K562 (cell line): ENCODE results near the gene TNIK. TPM values are rescaled to one million over a fixed set of nuclear protein-coding genes. Genes with fewer than 3 reads are reported as not detected.
A peak's percentile ranks its signal among the peaks of the same experiment; 100 is the strongest.

Experiments
- CSDE1 ChIP-seq, 2 experiments: fragments of 450-650 bp; IDR thresholded peaks; 2 replicates each; pipeline ENCODE4 v1.6.1; 2016; ENCODE audit warnings: mild to moderate bottlenecking in 1 of 2
- CTCF ChIP-seq, 3 experiments: IDR thresholded peaks in 2 of 3; conservative IDR thresholded peaks in 1 of 3; 2 replicates each; pipeline ENCODE4 v1.5.1; 2011 to 2012; ENCODE audit warnings: low read length in 3 of 3, mild to moderate bottlenecking in 3 of 3, control low read depth in 2 of 3, improper control_type of control experiment in 1 of 3, inconsistent platforms in 1 of 3, low read depth in 1 of 3, mixed read lengths in 1 of 3, moderate library complexity in 1 of 3; ENCODE audit not compliant: insufficient read depth in 2 of 3
- FOXK2 ChIP-seq, 2 experiments: fragments of 450-650 bp; IDR thresholded peaks in 1 of 2; conservative IDR thresholded peaks in 1 of 2; 2 replicates each; pipeline ENCODE4 v1.6.1; 2016; ENCODE audit warnings: low read depth in 2 of 2, mild to moderate bottlenecking in 1 of 2
- HMG20A ChIP-seq: fragments of 450-650 bp; formaldehyde crosslinking; conservative IDR thresholded peaks from 2 replicates; pipeline ENCODE4 v1.4.0; 2020; ENCODE audit warnings: mild to moderate bottlenecking, mixed read lengths
- JUND ChIP-seq, 2 experiments: IDR thresholded peaks; 2 replicates in 1 of 2; 3 replicates in 1 of 2; pipeline ENCODE4 v1.6.1; 2011; ENCODE audit warnings: borderline replicate concordance in 2 of 2, low read depth in 2 of 2, low read length in 2 of 2, improper control_type of control experiment in 1 of 2, missing biosample characterization in 1 of 2, missing genetic modification characterization in 1 of 2, missing genetic modification reagents in 1 of 2
- KAT8 ChIP-seq: fragments of 450-650 bp; IDR thresholded peaks from 2 replicates; pipeline ENCODE4 v1.6.1; 2016; ENCODE audit warnings: low read depth, mild to moderate bottlenecking
- RAD21 ChIP-seq, 2 experiments: fragments of 250-450 bp in 1 of 2; fragments of 450-650 bp in 1 of 2; sonication (Bioruptor Pico) in 1 of 2; formaldehyde crosslinking in 1 of 2; IDR thresholded peaks in 1 of 2; conservative IDR thresholded peaks in 1 of 2; 2 replicates each; pipeline versions ENCODE4 v1.4.0 to v1.8.0; 2020 to 2022; ENCODE audit warnings: mild to moderate bottlenecking in 2 of 2, moderate library complexity in 1 of 2
- RBM17 ChIP-seq: fragments of 200-400 bp; formaldehyde crosslinking; IDR thresholded peaks from 2 replicates; pipeline ENCODE4 v1.6.1; 2017; ENCODE audit warnings: low read depth, mild to moderate bottlenecking, low read length, borderline replicate concordance
- RBM34 ChIP-seq: fragments of 200-400 bp; formaldehyde crosslinking; IDR thresholded peaks from 2 replicates; pipeline ENCODE4 v1.6.1; 2018; ENCODE audit warnings: low read length, borderline replicate concordance; ENCODE audit not compliant: insufficient read depth
- REST ChIP-seq, 2 experiments: fragments of 450-650 bp; formaldehyde crosslinking in 1 of 2; IDR thresholded peaks; 2 replicates each; pipeline versions ENCODE4 v1.4.0 to v1.6.1; 2014 to 2020; ENCODE audit warnings: mild to moderate bottlenecking in 2 of 2, borderline replicate concordance in 1 of 2, low read depth in 1 of 2
- SMC3 ChIP-seq: conservative IDR thresholded peaks from 2 replicates; pipeline ENCODE4 v1.6.1; 2011; ENCODE audit warnings: low read depth, low read length, improper control_type of control experiment; ENCODE audit not compliant: insufficient read depth
- TCF7 ChIP-seq: sonication (generic); IDR thresholded peaks from 2 replicates; pipeline ENCODE4 v1.6.1; 2016; ENCODE audit warnings: antibody characterized with exemption, borderline replicate concordance
- TEAD2 ChIP-seq: fragments of 450-650 bp; IDR thresholded peaks from 2 replicates; pipeline ENCODE4 v1.6.1; 2016; ENCODE audit warnings: missing genetic modification characterization, control low read depth, missing compliant biosample characterization
- TEAD4 ChIP-seq, 2 experiments: sonication (generic) in 1 of 2; formaldehyde crosslinking in 1 of 2; IDR thresholded peaks; 2 replicates each; pipeline versions ENCODE4 v1.6.1 to v1.8.0; 2012 to 2022; ENCODE audit warnings: borderline replicate concordance in 1 of 2, inconsistent platforms in 1 of 2, low read length in 1 of 2, mild to moderate bottlenecking in 1 of 2, missing genetic modification reagents in 1 of 2
- ZNF778 ChIP-seq: fragments of 450-650 bp; formaldehyde crosslinking; IDR thresholded peaks from 2 replicates; pipeline ENCODE4 v1.4.0; 2020; ENCODE audit warnings: mild to moderate bottlenecking, moderate library complexity
- ZSCAN32 ChIP-seq: fragments of 450-650 bp; formaldehyde crosslinking; IDR thresholded peaks from 2 replicates; pipeline ENCODE4 v1.4.0; 2020; ENCODE audit warnings: mild to moderate bottlenecking, moderate library complexity
- polyA plus RNA-seq, 8 experiments: library from polyadenylated mRNA; depleted of rRNA in 4 of 8; stranded (reverse) in 5 of 8; unstranded in 3 of 8; fragments of >200 nt; fragmentation: Nextera tagmentation in 2 of 8; fragmentation: Illumina TruSeq in 1 of 8; extraction: Ambion mirVana in 2 of 8; extraction: Trizol in 1 of 8; gene quantifications; 2 replicates each; pipeline versions ENCODE4 v1.2.1 to v1.2.3, GENCODE V29; 2011 to 2014; ENCODE audit warnings: inconsistent platforms in 1 of 8, missing spikeins in 1 of 8
- total RNA-seq, 7 experiments: library from RNA; depleted of rRNA in 6 of 7; stranded (reverse); fragments of >200 nt in 6 of 7; fragmentation: Illumina TruSeq in 2 of 7; extraction: Trizol in 2 of 7; gene quantifications; 2 replicates each; pipeline versions ENCODE4 v1.2.1 to v1.2.3, GENCODE V29; 2011 to 2021; ENCODE audit warnings: low replicate concordance in 1 of 7

Gene TNIK
- total and polyA plus RNA-seq, 9 of the 15 experiments (the other 6 are each of a cell fraction or from before 2014, with no cell fraction given), result 6.6 to 39.0 (median 24.7) TPM

- TF ChIP-seq JUND (IDR thresholded peaks at IDR 0.05; ENCODE audit: borderline replicate concordance, low read depth, low read length) (peak; percentile 25; the same call in 1 of the 2 replicates), JUND (tag; IDR thresholded peaks at IDR 0.05; ENCODE audit: borderline replicate concordance, low read depth, low read length) (peak; percentile 16; the same call in 1 of the 3 replicates), ZNF778 (CRISPR knock-in tag) (no peak), CSDE1 (IDR thresholded peaks at IDR 0.05) (no peak), RAD21 (CRISPR knock-in tag; conservative IDR thresholded peaks at IDR 0.05 in 1 of 2, IDR thresholded peaks at IDR 0.05 in 1 of 2) (peak; percentile 67 to 81), TEAD4 (IDR thresholded peaks at IDR 0.05; ENCODE audit: low read length) (peak; percentile 23; the same call in 1 of the 2 replicates), TEAD4 (CRISPR knock-in tag; IDR thresholded peaks at IDR 0.05; ENCODE audit: borderline replicate concordance) (no peak), SMC3 (peak; percentile 62; the same call in 1 of the 2 replicates), HMG20A (no peak), CTCF (IDR thresholded peaks at IDR 0.05 in 2 of 3, conservative IDR thresholded peaks at IDR 0.05 in 1 of 3; ENCODE audit: insufficient read depth in 2 of 3, low read depth in 1 of 3, low read length in 3 of 3) (peak; percentile 67 to 71 (median 70)), RBM34 (no peak), KAT8 (no peak), TCF7 (no peak), ZSCAN32 (no peak), TEAD2 (tag) (peak; percentile 10; the same call in 1 of the 2 replicates), FOXK2 (conservative IDR thresholded peaks at IDR 0.05 in 1 of 2, IDR thresholded peaks at IDR 0.05 in 1 of 2; ENCODE audit: low read depth in 2 of 2) (no peak), REST (IDR thresholded peaks at IDR 0.05; ENCODE audit: borderline replicate concordance) (peak; percentile 63; the same call in 1 of the 2 replicates), REST (CRISPR knock-in tag; IDR thresholded peaks at IDR 0.05; ENCODE audit: low read depth) (no peak), RBM17 (no peak)
Observed at GRCh38 chr3:171187706-171188290, 272.4 kb downstream of the TNIK start (continued).
